GM12873 (cell line): ENCODE results near the gene DOCK8.

Source experiments
- CTCF ChIP-seq: IDR thresholded peaks from 2 replicates; pipeline ENCODE4 v1.5.1; 2012; ENCODE audit warnings: low read depth, mild to moderate bottlenecking, moderate library complexity, low read length, control low read depth; ENCODE audit not compliant: insufficient read depth; ENCODE audit errors: missing control alignments

Gene DOCK8

GRCh38 chr9:254516-254915 is 39.9 kb downstream of the DOCK8 start:
- no peak for TF ChIP-seq CTCF

- no peak for TF ChIP-seq CTCF
These were observed 43.3 kb downstream of the DOCK8 start for GRCh38 chr9:257957-258356.

DNA sequence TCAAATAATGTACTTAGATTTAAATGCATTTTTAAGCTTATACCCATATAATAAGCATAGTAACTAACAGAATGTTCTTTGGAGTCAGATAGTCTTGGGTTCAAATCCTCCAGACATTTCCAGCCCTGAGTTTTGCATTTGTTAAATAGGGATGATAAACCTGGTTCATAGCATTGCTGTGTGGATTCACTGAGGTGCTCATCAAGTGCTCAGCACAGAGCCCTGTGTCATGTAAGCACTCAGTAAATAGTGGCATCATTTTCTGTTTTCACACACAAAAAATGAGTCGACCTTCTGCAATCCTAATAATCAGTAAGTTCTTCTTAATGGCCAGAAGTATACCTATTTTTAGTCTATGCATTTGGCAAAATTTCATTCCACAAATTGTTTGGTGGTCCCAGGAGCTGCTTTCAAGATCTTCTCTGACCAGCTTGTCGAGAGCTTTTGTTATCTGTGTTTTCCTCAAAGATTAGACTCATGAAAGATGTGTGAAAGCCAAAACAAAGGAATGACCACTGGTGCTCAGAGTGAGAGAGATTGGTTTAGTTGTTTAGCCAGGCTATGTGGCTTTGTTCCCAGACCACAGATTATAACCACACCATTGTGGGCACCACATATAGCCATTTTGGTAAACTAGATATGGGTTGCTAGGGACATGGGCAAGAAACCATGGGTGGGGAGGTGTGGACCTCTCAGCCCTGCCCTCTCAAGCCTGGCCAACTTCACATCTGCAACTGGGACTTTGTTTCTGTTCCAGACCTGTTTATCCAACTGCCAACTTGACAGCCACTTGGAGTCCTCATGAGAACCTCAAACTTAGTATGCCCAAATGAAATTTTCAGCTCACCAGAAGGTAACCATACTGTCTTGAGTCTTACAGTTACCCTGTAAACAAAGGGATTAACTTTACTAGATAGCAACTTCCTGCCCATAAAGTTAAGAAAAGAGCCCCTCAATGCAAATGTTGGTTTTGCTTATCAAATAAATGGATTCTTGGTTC is 45.0 kb downstream of the DOCK8 start:
- no peak for TF ChIP-seq CTCF

- no peak for TF ChIP-seq CTCF
These were observed 49.6 kb downstream of the DOCK8 start for GRCh38 chr9:264231-264630.

DNA sequence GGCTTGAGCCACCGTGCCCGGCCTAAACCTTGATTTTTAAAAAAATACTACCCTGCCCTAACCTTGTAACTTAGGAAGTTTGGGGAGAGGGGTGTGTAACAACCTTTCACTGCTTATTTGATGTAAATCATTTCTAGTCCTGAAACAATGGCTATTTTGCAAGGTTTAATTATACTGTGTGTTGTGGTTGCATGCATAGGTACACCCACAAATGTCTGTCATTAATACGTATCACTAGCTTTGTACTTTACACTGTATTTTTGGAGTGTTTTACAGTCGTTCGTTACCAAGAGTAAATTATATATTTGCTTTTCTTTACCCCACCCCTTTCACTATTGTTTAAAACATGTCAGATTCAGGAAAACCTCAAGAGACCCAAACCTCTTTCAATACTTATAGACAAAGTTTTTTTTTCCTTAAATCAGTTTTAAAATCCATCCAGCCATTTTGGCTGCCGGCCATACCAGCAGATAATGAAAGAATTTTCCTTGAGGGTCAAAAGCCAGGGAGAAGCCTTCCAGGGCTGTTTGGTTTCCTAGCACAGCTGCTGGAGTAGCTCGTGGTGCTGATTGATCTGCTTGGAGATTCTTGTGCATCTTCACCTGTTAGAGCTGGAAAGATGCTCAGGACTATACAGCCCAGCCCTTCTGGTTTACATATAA is 50.7 kb downstream of the DOCK8 start:
- TF ChIP-seq CTCF: no peak

DNA sequence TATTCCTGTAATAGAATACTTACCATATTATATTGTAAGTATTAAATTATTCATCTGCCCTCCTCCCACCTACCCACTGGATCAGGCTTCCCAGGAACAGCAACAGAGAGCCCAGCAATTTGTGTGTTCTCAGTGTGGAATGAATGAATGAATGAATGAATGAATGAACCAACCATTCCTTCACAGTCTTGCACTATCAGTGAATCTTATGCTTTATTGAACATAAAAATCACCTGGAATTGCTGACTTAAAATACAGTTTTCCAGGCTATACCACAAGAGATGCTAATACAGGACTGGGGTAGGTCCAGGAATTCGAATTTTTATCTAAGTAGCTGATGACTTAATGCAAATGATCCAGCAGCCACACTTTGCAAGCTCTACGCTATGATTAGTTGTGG is 51.6 kb downstream of the DOCK8 start:
- TF ChIP-seq CTCF: no peak

DNA sequence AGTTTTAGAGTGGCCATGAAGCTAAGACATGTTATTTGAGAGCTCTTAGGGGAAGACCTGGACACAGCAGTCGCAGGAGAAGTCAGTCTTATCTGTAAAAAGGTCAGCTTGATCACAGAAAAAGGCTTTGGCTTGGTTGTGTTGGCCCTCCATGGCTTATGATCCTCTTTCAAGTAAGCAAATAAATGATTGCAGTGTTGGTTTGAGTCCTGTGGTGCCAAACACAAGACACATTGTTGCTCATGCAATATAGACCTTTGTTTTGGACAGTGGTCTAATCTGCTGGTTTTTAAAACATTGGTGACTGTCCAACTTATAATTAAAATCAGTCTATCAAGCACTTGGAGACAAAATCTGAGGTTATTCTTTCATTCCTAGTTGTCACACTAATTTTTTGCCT is 54.0 kb downstream of the DOCK8 start:
- no peak for TF ChIP-seq CTCF
